Measurements from ENCODE around the gene POLR2C. TPM values are rescaled to one million over a fixed set of nuclear protein-coding genes. Genes with fewer than 3 reads are reported as not detected.

Gene POLR2C
- total RNA-seq, 1 experiment from 2014 or later: 85.6 TPM

- H3K9ac ChIP-seq (ENCODE audit: extremely low read depth, insufficient read length, low read length): peak within 1 kb of the TSS; percentile 92
- no peaks in the 10 kb centered on the region for H3K4me1 ChIP-seq (ENCODE audit: insufficient read depth, low read length)
- H3K14ac ChIP-seq (ENCODE audit: insufficient read depth, low read length): peak within 1 kb of the TSS; percentile 76
- peak; percentile 90 for DNase-seq
- H3K4me3 Mint-ChIP-seq: peak within 1 kb of the TSS; percentile 89 to 94
- H3T11ph ChIP-seq (ENCODE audit: low read length): no peak within 1 kb of the TSS
- H3K27me3 ChIP-seq (ENCODE audit: insufficient read depth, low read length): no peaks in the 10 kb centered on the region
- no peak within 1 kb of the TSS for H2AFZ ChIP-seq (ENCODE audit: low read length)
- H2BK5ac ChIP-seq (ENCODE audit: insufficient read length, low read length): no peak within 1 kb of the TSS
- H3K79me1 ChIP-seq (ENCODE audit: insufficient read depth, low read depth, low read length, poor library complexity, severe bottlenecking): peaks cover 5% of the 10 kb centered on the region
- no peaks in the 10 kb centered on the region for H3K9me3 ChIP-seq (ENCODE audit: control insufficient read depth, low read depth, low read length)
- no peak within 1 kb of the TSS for H4K91ac ChIP-seq (ENCODE audit: insufficient read length, low read depth, low read length)
- no peak within 1 kb of the TSS for H2BK15ac ChIP-seq (ENCODE audit: low read depth, low read length)
- no peak within 1 kb of the TSS for H3K23ac ChIP-seq (ENCODE audit: insufficient read length, low read depth, low read length)
- H2BK120ac ChIP-seq (ENCODE audit: low read depth, low read length, poor library complexity, severe bottlenecking): no peak within 1 kb of the TSS
- H3K4ac ChIP-seq (ENCODE audit: low read depth, low read length): no peak within 1 kb of the TSS
- H3K56ac ChIP-seq (ENCODE audit: insufficient read length, low read depth, low read length): no peak within 1 kb of the TSS
- no peak within 1 kb of the TSS for H2BK12ac ChIP-seq (ENCODE audit: insufficient read length, low read depth, low read length)
- H3K18ac ChIP-seq (ENCODE audit: insufficient read length, low read depth, low read length): peak within 1 kb of the TSS; percentile 67
- H3K4me2 ChIP-seq (ENCODE audit: insufficient read depth, insufficient read length, low read length): peak within 1 kb of the TSS; percentile 78
- peaks cover 10% of the 10 kb centered on the region for H3K23me2 ChIP-seq (ENCODE audit: insufficient read length, low read depth, low read length, poor library complexity, severe bottlenecking)
- no peaks in the 10 kb centered on the region for H3K9me3 Mint-ChIP-seq
- H3K27ac Mint-ChIP-seq: peak within 1 kb of the TSS; percentile 13 to 97 (median 89); a peak in 4 of 7 replicates
- peaks cover 2% of the 10 kb centered on the region; the same call in 1 of the 2 replicates for H3K79me2 ChIP-seq (ENCODE audit: insufficient read depth, low read length)
- no peak within 1 kb of the TSS for H2BK20ac ChIP-seq (ENCODE audit: low read depth, low read length, poor library complexity, severe bottlenecking)
- no CpG with 5 or more reads among the region's 68 CpGs for WGBS (ENCODE audit: extremely low coverage, insufficient read length, low lambda C conversion rate)
- H3K4me1 Mint-ChIP-seq: peaks cover 7 to 15% of the 10 kb centered on the region in 2 experiments
- H3K36me3 Mint-ChIP-seq (ENCODE audit: insufficient read depth in 1 of 3, low read depth in 3 of 3): peaks cover 8 to 17% (median 10%) of the 10 kb centered on the region in 3 experiments; a peak in 6 of 7 replicates
- TF ChIP-seq CTCF (conservative IDR thresholded peaks at IDR 0.05): no peak
- no peaks in the 10 kb centered on the region for H4K20me1 ChIP-seq (ENCODE audit: control insufficient read depth, insufficient read depth, insufficient read length)
- H3K27me3 Mint-ChIP-seq (ENCODE audit: low read depth): no peaks in the 10 kb centered on the region
- no peak within 1 kb of the TSS for H4K5ac ChIP-seq (ENCODE audit: insufficient read length, low read depth, low read length)
- no peak within 1 kb of the TSS for H4K8ac ChIP-seq (replicated peaks; ENCODE audit: insufficient read length, low read depth, low read length)
- no peak within 1 kb of the TSS for H3K27ac ChIP-seq (ENCODE audit: insufficient read length, low read depth, low read length)
- no peak within 1 kb of the TSS for H2AK5ac ChIP-seq (ENCODE audit: insufficient read length, low read length)
Observed at GRCh38 chr16:57447186-57447962, 15.1 kb upstream of the POLR2C start, which contains the start of the genes CIAPIN1 and COQ9. Gene CIAPIN1, minus strand, starts transcription at chr16:57447385. Its CDS starts 6,457 bp downstream, at chr16:57440928. Gene COQ9, plus strand, starts transcription at chr16:57447479. Its CDS starts 27 bp downstream, at chr16:57447506.

All from H9 (cell line).